Type B pancreatic cell (in vitro differentiated cells): Measurements from ENCODE around the gene NR2E1. TPM values are rescaled to one million over a fixed set of nuclear protein-coding genes. Genes with fewer than 3 reads are reported as not detected.

Source experiments
- DNase-seq: peaks from one replicate; pipeline ENCODE4 v3.0.0; 2021; ENCODE audit warnings: mixed read lengths; ENCODE audit not compliant: unreplicated experiment; ENCODE audit errors: extremely low spot score
- H3K27ac Mint-ChIP-seq: 2 replicates; pipeline ENCODE4 v1.8.0; 2021; ENCODE audit warnings: mild to moderate bottlenecking, mixed read lengths
- H3K27me3 Mint-ChIP-seq: 2 replicates; pipeline ENCODE4 v1.8.0; 2021; ENCODE audit warnings: mixed read lengths
- H3K36me3 Mint-ChIP-seq: 2 replicates; pipeline ENCODE4 v1.8.0; 2021; ENCODE audit warnings: mixed read lengths
- H3K4me1 Mint-ChIP-seq: one replicate; pipeline ENCODE4 v1.8.0; 2021; ENCODE audit warnings: mixed read lengths; ENCODE audit not compliant: unreplicated experiment
- H3K4me3 Mint-ChIP-seq: 2 replicates; pipeline ENCODE4 v1.8.0; 2021; ENCODE audit warnings: mild to moderate bottlenecking, mixed read lengths
- H3K9me3 Mint-ChIP-seq: 2 replicates; pipeline ENCODE4 v1.8.0; 2021; ENCODE audit warnings: mixed read lengths
- CTCF ChIP-seq: fragments of 200-600 bp; sonication (generic); conservative IDR thresholded peaks from 2 replicates; pipeline ENCODE4 v1.5.0; 2021; ENCODE audit warnings: antibody characterized with exemption, mild to moderate bottlenecking
- total RNA-seq: library from RNA; stranded (reverse); gene quantifications from 2 replicates; pipeline ENCODE4 v1.2.1, GENCODE V29; 2021; ENCODE audit warnings: low replicate concordance

The NR2E1 gene
- total RNA-seq, 1 donor from 2014 or later, result not detected

- Mint-ChIP-seq H3K36me3 (peaks cover 18% of the 10 kb centered on the region), H3K27me3 (no peaks in the 10 kb centered on the region), H3K9me3 (no peaks in the 10 kb centered on the region), H3K27ac (no peak overlapping the region), H3K4me1 (no peaks in the 10 kb centered on the region), H3K4me3 (no peak overlapping the region)
- TF ChIP-seq CTCF, result no peak
- DNase-seq, result no peak
These were observed 43.9 kb downstream of the NR2E1 start for GRCh38 chr6:108209738-108210137.

- Mint-ChIP-seq H3K4me3 (no peak overlapping the region), H3K4me1 (no peaks in the 10 kb centered on the region), H3K9me3 (no peaks in the 10 kb centered on the region), H3K27me3 (no peaks in the 10 kb centered on the region), H3K36me3 (peaks cover 18% of the 10 kb centered on the region), H3K27ac (no peak overlapping the region)
- DNase-seq, result no peak
- TF ChIP-seq CTCF, result no peak
These were observed 44.7 kb downstream of the NR2E1 start for GRCh38 chr6:108210556-108210955.

DNA sequence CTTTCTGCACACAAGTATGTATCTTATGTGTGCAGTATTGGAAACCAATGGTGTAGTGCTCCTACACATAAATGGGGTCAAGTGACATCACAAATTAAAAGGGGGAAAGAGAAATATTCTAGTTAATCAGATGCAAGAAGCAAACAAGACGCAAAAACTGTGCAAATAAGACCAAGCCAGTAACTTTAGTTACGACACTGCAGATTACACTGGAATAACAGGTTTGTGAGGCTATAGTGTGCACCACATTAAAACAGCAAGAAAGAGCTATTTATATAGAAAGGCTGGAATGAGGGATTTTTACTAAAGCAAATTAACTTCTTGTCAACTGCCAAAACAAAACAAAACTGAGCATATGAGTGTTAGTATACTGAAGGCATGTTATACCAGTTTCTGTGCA lies 45.8 kb downstream of the NR2E1 start:
- no peak for TF ChIP-seq CTCF
- Mint-ChIP-seq H3K9me3 (no peaks in the 10 kb centered on the region), H3K36me3 (peaks cover 19% of the 10 kb centered on the region), H3K4me1 (no peaks in the 10 kb centered on the region), H3K27me3 (no peaks in the 10 kb centered on the region), H3K4me3 (peak overlapping the region; percentile 15), H3K27ac (peak overlapping the region; percentile 7)
- DNase-seq, result no peak

GRCh38 chr6:108222064-108222463 lies 56.2 kb downstream of the NR2E1 start:
- Mint-ChIP-seq H3K4me1 (peaks cover 2% of the 10 kb centered on the region), H3K27ac (no peak overlapping the region), H3K36me3 (peaks cover 32% of the 10 kb centered on the region), H3K27me3 (no peaks in the 10 kb centered on the region), H3K4me3 (no peak overlapping the region), H3K9me3 (no peaks in the 10 kb centered on the region)
- DNase-seq, result no peak
- TF ChIP-seq CTCF, result no peak

GRCh38 chr6:108222504-108222903 lies 56.7 kb downstream of the NR2E1 start:
- no peak overlapping the region for H3K4me3 Mint-ChIP-seq
- H3K9me3 Mint-ChIP-seq, result no peaks in the 10 kb centered on the region
- H3K4me1 Mint-ChIP-seq, result peaks cover 7% of the 10 kb centered on the region
- H3K27ac Mint-ChIP-seq, result no peak overlapping the region
- no peak for TF ChIP-seq CTCF
- H3K27me3 Mint-ChIP-seq, result no peaks in the 10 kb centered on the region
- peaks cover 32% of the 10 kb centered on the region for H3K36me3 Mint-ChIP-seq
- DNase-seq, result no peak

GRCh38 chr6:108227290-108227689 lies 61.5 kb downstream of the NR2E1 start:
- TF ChIP-seq CTCF, result no peak
- no peak overlapping the region for H3K4me3 Mint-ChIP-seq
- no peaks in the 10 kb centered on the region for H3K27me3 Mint-ChIP-seq
- H3K27ac Mint-ChIP-seq, result no peak overlapping the region
- H3K9me3 Mint-ChIP-seq, result no peaks in the 10 kb centered on the region
- peaks cover 17% of the 10 kb centered on the region for H3K4me1 Mint-ChIP-seq
- H3K36me3 Mint-ChIP-seq, result peaks cover 12% of the 10 kb centered on the region
- no peak for DNase-seq
